PC-9 (cell line): ENCODE results near the gene ANP32A. TPM values are rescaled to one million over a fixed set of nuclear protein-coding genes. Genes with fewer than 3 reads are reported as not detected.
"Not testable (repeated sequence)": the region's sequence is repeated elsewhere in the genome, so short reads cannot be mapped to it uniquely, and the experiment has no call there.

Experiments used
- Bru-seq: library from RNA; stranded (reverse); fragments of 400-500 nt; gene quantifications from one replicate; lab custom pipeline; 2021; lab: Mats Ljungman, UMichigan
- BruChase-seq, 2 experiments: library from RNA; stranded (reverse); fragments of 400-500 nt; gene quantifications; one replicate each; lab custom pipeline; 2021; lab: Mats Ljungman, UMichigan
- BruUV-seq: library from RNA; stranded (reverse); fragments of 400-500 nt; replicated peaks from 2 replicates; lab custom pipeline; 2021; lab: Mats Ljungman, UMichigan
- CTCF ChIA-PET: fragments of 300-600 bp; sonication (Branson Sonifier 250); formaldehyde crosslinking; loops from one replicate; lab custom pipeline; 2022; ENCODE audit warnings: antibody characterized with exemption; lab: Charles Lee
- POLR2A ChIA-PET: fragments of 300-600 bp; sonication (Branson Sonifier 250); formaldehyde crosslinking; loops from one replicate; lab custom pipeline; 2022; ENCODE audit warnings: antibody characterized with exemption; ENCODE audit not compliant: unreplicated experiment; lab: Charles Lee
- DNase-seq, 2 experiments: peaks; one replicate each; pipeline versions ENCODE4 v3.0.0 to v3.0.0-alpha.2; 2015 to 2022; ENCODE audit warnings: mixed read lengths in 1 of 2
- H2AFZ ChIP-seq: fragments of 200-600 bp; sonication (generic); 2 replicates; pipeline ENCODE4 v1.8.1; 2017; ENCODE audit warnings: antibody characterized with exemption
- H3F3A ChIP-seq: fragments of 200-600 bp; sonication (generic); 2 replicates; pipeline ENCODE4 v1.8.1; 2017; ENCODE audit warnings: antibody characterized with exemption, mild to moderate bottlenecking, low read depth; ENCODE audit not compliant: insufficient read depth
- H3K27ac ChIP-seq: fragments of 200-600 bp; sonication (generic); 2 replicates; pipeline ENCODE4 v1.6.1; 2016; ENCODE audit warnings: mixed run types
- H3K27me3 ChIP-seq: fragments of 200-600 bp; sonication (generic); 2 replicates; pipeline ENCODE4 v1.6.1; 2016; ENCODE audit warnings: low read depth, mixed run types; ENCODE audit not compliant: insufficient read depth
- H3K36me3 ChIP-seq: fragments of 200-600 bp; sonication (generic); 2 replicates; pipeline ENCODE4 v1.6.1; 2016; ENCODE audit warnings: low read depth, mixed run types
- H3K4me1 ChIP-seq: fragments of 200-600 bp; sonication (generic); replicated peaks from 2 replicates; pipeline ENCODE4 v1.6.1; 2016; ENCODE audit warnings: mixed run types; ENCODE audit not compliant: insufficient read depth
- H3K4me2 ChIP-seq: fragments of 200-600 bp; sonication (generic); 2 replicates; pipeline ENCODE4 v1.6.1; 2017; ENCODE audit warnings: mixed run types
- H3K4me3 ChIP-seq: fragments of 200-600 bp; sonication (generic); 2 replicates; pipeline ENCODE4 v1.6.1; 2016; ENCODE audit warnings: mixed run types
- H3K79me2 ChIP-seq: fragments of 200-600 bp; sonication (generic); 2 replicates; pipeline ENCODE4 v1.6.1; 2017; ENCODE audit warnings: low read depth, mixed run types
- H3K9me2 ChIP-seq: fragments of 200-600 bp; sonication (generic); 2 replicates; pipeline ENCODE4 v1.8.1; 2017; ENCODE audit warnings: mild to moderate bottlenecking; ENCODE audit not compliant: insufficient read depth
- H3K9me3 ChIP-seq: fragments of 200-600 bp; sonication (generic); 2 replicates; pipeline ENCODE4 v1.8.1; 2016; ENCODE audit warnings: low read depth; ENCODE audit not compliant: insufficient read depth
- H4K20me1 ChIP-seq: fragments of 200-600 bp; sonication (generic); 2 replicates; pipeline ENCODE4 v1.8.1; 2017; ENCODE audit not compliant: insufficient read depth
- CTCF ChIP-seq: fragments of 200-600 bp; sonication (generic); conservative IDR thresholded peaks from 2 replicates; pipeline ENCODE4 v1.6.1; 2017; ENCODE audit warnings: mixed run types, antibody characterized with exemption, mild to moderate bottlenecking, moderate library complexity
- EZH2 ChIP-seq: fragments of 200-600 bp; sonication (generic); IDR thresholded peaks from 2 replicates; pipeline ENCODE4 v1.8.0; 2017; ENCODE audit warnings: antibody characterized with exemption, low read depth
- intact Hi-C: fragments of 100-400 bp; cut with micrococcal nuclease; formaldehyde crosslinking; loops from one replicate; pipeline ENCODE4 v1.10.0; 2022; ENCODE audit not compliant: unreplicated experiment
- long read RNA-seq: library from polyadenylated mRNA; stranded (forward); transcript quantifications from one replicate; pipeline ENCODE4 v2.0.0, GENCODE V29; 2022
- total RNA-seq: library from RNA; stranded (reverse); gene quantifications from 2 replicates; pipeline ENCODE4 v1.2.3, GENCODE V29; 2021

Gene ANP32A
- total RNA-seq (151 and 182 TPM in 2 replicates), Bru-seq, nascent RNA (percentile 81 among the genes with signal in this experiment), BruChase-seq, experiment 1, labeled RNA remaining after a 2-hour chase (percentile 84 among the genes with signal in this experiment), BruChase-seq, experiment 2, labeled RNA remaining after a 6-hour chase (percentile 88 among the genes with signal in this experiment)
- long read RNA-seq, transcript ANP32A-203 (7 exons, 2,440 nt): major isoform, 55 of 73 reads
- long read RNA-seq, partial matches to known transcripts: 5 of 73 reads
- long read RNA-seq, other reads (novel, unspliced or antisense): 12 of 73 reads

- Histone ChIP-seq H2AFZ (peak within 1 kb of the TSS; percentile 75), H3F3A (peaks cover 14% of the 10 kb centered on the region; the same call in 1 of the 2 replicates), H3K4me1 (peaks cover 26% of the 10 kb centered on the region), H3K4me3 (peak within 1 kb of the TSS; percentile 89), H3K27me3 (no peaks in the 10 kb centered on the region), H3K9me3 (no peaks in the 10 kb centered on the region), H3K9me2 (no peaks in the 10 kb centered on the region), H3K27ac (peak within 1 kb of the TSS; percentile 87), H4K20me1 (peaks cover 13% of the 10 kb centered on the region), H3K36me3 (no peaks in the 10 kb centered on the region; the same call in 1 of the 2 replicates), H3K79me2 (peaks cover 76% of the 10 kb centered on the region), H3K4me2 (peak within 1 kb of the TSS; percentile 76)
- DNase-seq: peak; percentile 76 to 97
- CTCF ChIA-PET: no interaction called here
- BruUV-seq: no TSS peak
- POLR2A ChIA-PET: no interaction called here
- intact Hi-C loops: loop anchor here (2.0 kb wide), 1 partner anchor 54 kb away; no protein-coding TSS in a partner anchor
- TF ChIP-seq EZH2 (no peak), CTCF (no peak)
Measured at GRCh38 chr15:68820295-68821189, at the start of gene ANP32A. ANP32A (minus strand) TSS chr15:68820895; CDS start chr15:68820751, 144 bp downstream.

GRCh38 chr15:68868296-68868695 lies 47.6 kb upstream of the ANP32A start:
- no peaks in the 10 kb centered on the region for H3K27me3 ChIP-seq
- CTCF ChIA-PET: no interaction called here
- no peaks in the 10 kb centered on the region for H3K4me1 ChIP-seq
- no peak overlapping the region for H3K27ac ChIP-seq
- no peak overlapping the region for H3K4me3 ChIP-seq
- no peak overlapping the region for H2AFZ ChIP-seq
- no peak for DNase-seq
- no peak overlapping the region for H3K4me2 ChIP-seq
- POLR2A ChIA-PET: no interaction called here
- H3K36me3 ChIP-seq: no peaks in the 10 kb centered on the region
- no peaks in the 10 kb centered on the region for H3K9me2 ChIP-seq
- H4K20me1 ChIP-seq: no peaks in the 10 kb centered on the region
- H3F3A ChIP-seq: no peaks in the 10 kb centered on the region
- TF ChIP-seq CTCF: no peak
- no peak for TF ChIP-seq EZH2
- H3K9me3 ChIP-seq: no peaks in the 10 kb centered on the region
- H3K79me2 ChIP-seq: no peaks in the 10 kb centered on the region
- BruUV-seq: no TSS peak
- intact Hi-C loops: no loop called here

- Histone ChIP-seq H3K4me2 (no peak overlapping the region), H3K4me1 (no peaks in the 10 kb centered on the region), H3K27ac (no peak overlapping the region), H4K20me1 (no peaks in the 10 kb centered on the region), H3K4me3 (no peak overlapping the region), H3K36me3 (no peaks in the 10 kb centered on the region), H3F3A (no peaks in the 10 kb centered on the region), H3K27me3 (no peaks in the 10 kb centered on the region), H3K9me2 (no peaks in the 10 kb centered on the region), H3K9me3 (peaks cover 5% of the 10 kb centered on the region; the same call in 1 of the 2 replicates), H2AFZ (no peak overlapping the region), H3K79me2 (no peaks in the 10 kb centered on the region)
- intact Hi-C loops: no loop called here
- no peak for TF ChIP-seq CTCF
- no peak for TF ChIP-seq EZH2
- DNase-seq: no peak
- no TSS peak for BruUV-seq
- CTCF ChIA-PET: no interaction called here
- POLR2A ChIA-PET: no interaction called here
Measured at GRCh38 chr15:68862415-68862814, 41.7 kb upstream of the ANP32A start.

DNA sequence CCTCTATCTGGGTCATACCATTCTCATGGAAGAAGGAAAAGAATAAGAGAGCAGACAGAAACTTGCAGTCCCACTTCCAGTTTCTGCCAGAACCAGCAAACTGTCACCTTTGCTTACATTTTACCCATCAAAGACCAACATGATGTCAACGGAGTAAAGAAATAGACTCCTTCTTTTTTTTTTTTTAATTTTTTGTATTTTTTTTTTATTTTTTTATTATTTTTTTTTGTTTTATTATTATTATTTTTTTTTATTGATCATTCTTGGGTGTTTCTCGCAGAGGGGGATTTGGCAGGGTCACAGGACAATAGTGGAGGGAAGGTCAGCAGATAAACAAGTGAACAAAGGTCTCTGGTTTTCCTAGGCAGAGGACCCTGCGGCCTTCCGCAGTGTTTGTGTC lies 38.0 kb upstream of the ANP32A start:
- H3K79me2 ChIP-seq, intact Hi-C loops, CTCF ChIA-PET, H3K9me3 ChIP-seq, H3F3A ChIP-seq, H4K20me1 ChIP-seq, H3K4me1 ChIP-seq, H3K27ac ChIP-seq, POLR2A ChIA-PET, H3K4me3 ChIP-seq, H3K9me2 ChIP-seq, H3K36me3 ChIP-seq, BruUV-seq, H3K4me2 ChIP-seq, H3K27me3 ChIP-seq, DNase-seq, H2AFZ ChIP-seq: not testable (repeated sequence)

GRCh38 chr15:68857443-68857842 lies 36.7 kb upstream of the ANP32A start:
- POLR2A ChIA-PET, H3K27me3 ChIP-seq, H3K9me2 ChIP-seq, DNase-seq, H3K36me3 ChIP-seq, H3K27ac ChIP-seq, intact Hi-C loops, H3K9me3 ChIP-seq, H4K20me1 ChIP-seq, CTCF ChIA-PET, H3K79me2 ChIP-seq, H3K4me2 ChIP-seq, BruUV-seq, H3K4me3 ChIP-seq, H3K4me1 ChIP-seq, H3F3A ChIP-seq, H2AFZ ChIP-seq: not testable (repeated sequence)
